GM21786 (cell line): Measurements from ENCODE around the gene INSYN1.
"Not testable (repeated sequence)": the region's sequence is repeated elsewhere in the genome, so short reads cannot be mapped to it uniquely, and the experiment has no call there.

Experiments
- ATAC-seq: cut with Tn5 transposase; IDR thresholded peaks from one replicate; pipeline ENCODE4 v1.9.1; 2021; ENCODE audit not compliant: unreplicated experiment

The INSYN1 gene, protein sequence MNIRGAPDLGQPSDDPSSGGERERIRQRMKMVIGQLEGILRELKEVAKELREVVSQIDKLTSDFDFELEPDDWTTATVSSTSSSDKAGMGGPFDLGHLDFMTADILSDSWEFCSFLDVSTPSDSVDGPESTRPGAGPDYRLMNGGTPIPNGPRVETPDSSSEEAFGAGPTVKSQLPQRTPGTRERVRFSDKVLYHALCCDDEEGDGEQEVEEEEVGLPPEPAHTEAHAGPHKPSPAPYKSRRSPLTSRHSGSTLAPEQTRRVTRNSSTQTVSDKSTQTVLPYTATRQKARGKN

DNA sequence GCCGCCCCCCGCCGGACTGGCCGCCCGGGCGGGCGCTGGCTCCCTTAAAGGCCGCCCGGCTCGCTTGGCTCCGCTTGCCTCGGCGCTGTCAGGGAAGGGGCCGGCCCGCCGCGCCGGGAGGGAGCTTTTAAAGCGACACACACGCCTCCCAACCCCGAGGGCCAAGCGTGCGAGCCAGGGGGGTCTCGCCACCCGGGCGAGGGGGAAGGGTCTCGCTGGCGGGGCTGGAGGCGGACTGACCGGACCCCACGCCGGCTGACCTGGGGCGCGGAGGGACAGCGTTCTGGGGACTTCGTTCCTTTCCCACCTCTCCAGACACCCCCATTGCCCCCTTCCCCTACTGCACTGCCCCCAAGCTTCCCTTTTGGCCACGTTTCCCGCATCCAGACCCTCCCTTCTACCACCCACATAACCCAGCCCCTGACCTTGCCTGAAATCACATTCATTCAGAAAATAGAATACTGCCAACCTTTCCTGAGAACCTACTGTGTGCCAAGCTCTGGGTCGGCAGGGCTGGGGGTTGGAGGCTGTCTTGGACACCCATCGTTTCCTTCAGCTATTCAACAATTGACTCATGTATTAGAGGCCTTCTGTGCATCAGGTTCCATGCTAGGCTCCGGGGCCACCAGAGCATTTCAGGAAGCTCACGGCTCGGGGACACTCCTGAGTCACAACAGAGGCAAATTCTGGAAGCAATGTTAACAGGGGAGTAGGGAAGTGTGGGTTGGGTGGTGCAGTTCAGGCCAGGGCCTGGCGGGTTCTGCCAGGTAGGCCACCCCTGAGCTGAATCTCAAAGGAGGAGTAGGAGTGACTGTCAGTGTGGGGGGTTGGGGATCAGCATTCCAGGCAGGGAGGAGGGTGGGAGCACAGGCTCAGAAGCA, at the start of gene INSYN1:
INSYN1 (minus strand) TSS at position 102 of the 881 bp plus-strand sequence. CDS start 2,221 bp downstream, outside the sequence.
- no peak for ATAC-seq

DNA sequence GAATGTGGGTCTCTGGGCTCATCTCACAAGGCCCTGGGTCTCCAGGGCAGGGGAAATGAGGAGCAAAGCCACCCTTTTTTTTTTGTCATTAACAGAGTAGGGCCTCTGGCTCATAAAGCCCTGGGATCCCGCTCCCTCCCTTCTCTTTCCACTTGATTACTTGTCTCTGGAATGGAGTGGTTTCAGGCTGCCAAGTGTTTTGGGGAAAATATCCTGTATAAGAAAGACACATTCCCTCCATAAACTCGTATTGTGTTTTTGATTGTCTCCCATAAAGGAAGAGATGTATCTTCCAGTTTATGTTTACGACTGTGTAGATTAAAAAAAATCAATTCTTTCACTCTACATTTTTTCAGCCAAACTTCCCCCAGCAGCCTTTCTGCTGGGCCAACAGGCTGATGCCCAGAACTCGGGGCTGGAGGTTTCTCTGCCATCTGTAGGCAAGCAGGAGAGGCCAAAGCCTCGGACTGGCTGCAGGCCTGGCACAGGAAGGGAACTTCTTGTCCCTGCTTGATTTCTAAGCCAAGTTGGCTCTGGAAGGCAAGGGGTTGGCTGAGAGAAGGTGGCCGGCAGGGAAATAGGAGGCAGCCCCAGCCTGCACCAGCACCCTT, 49.4 kb upstream of the INSYN1 start:
- no peak for ATAC-seq

GRCh38 chr15:73800662-73801345, 47.7 kb upstream of the INSYN1 start:
- no peak for ATAC-seq

GRCh38 chr15:73799466-73799865, 46.3 kb upstream of the INSYN1 start:
- ATAC-seq: no peak

DNA sequence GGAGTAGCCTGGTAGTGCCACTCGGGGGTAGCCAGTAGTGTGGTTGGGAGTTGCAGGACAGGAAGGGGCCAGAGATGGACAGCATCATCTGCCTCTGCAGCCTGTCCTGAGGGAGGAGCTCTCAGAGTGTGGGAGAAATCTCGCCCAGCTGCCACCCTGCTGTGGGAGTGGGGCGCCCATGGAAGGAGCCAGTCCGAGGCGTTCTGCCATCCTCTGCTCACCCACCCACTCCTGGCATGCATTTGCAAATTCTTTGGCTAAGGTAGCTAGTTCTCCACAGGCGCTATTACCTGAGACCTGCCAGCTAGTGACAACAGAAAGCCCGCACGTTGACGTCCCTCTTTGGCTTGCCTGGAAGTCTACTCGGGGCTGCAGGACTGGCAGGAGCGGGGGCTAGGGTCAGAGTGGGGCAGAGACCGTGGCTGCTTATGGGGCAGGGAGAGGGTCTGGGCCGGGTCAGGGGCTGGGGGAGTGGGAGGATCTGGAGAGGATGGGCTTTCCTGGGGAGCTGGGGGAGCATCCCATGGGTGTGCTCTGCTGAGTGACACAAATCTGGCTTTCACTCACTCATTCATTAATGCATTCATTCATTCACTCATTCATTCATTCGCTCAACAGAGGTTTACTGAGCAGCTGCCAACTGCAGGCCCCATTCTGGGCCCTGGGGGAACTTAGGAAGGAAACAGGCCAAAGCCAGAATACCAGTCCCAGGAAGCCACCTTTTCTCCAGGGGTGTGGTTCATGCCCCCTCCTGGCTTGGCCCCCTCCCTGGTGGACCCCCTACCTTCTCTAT, 44.4 kb upstream of the INSYN1 start:
- ATAC-seq: no peak

- no peak for ATAC-seq
These were observed 43.2 kb upstream of the INSYN1 start for GRCh38 chr15:73796331-73796831.

DNA sequence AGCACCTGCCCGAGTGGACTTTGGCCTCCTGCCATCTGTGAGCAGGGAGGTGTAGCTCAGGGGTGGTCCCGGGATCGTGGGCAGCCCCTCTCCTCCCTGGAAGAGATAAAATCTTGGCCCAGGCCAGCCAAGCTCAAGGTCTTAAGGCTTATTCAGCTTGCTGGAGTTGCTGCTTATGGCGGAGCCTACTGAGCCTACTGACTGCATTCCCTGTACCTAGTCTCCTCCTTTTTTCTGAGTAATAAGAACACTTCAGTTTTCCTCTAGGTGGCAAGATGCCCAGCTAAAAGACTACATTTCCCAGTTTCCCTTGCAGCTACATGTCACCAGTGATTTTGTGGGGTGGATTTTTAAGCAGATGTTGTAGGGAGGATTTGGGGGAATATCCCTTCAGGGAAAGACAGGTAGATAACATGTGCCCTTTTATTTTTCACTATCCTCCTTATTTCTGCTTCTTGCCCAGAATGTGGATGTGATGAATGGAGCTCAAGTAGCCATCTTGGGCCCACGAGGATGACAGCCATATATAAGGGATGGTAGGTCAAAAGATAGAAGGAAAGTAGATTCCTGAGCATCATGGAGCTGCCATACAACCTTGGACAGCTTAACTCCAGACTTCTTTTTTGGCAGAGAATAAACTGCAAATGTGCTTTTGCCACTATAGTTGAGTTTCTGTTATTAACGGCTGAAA, 41.4 kb upstream of the INSYN1 start:
- no peak for ATAC-seq

DNA sequence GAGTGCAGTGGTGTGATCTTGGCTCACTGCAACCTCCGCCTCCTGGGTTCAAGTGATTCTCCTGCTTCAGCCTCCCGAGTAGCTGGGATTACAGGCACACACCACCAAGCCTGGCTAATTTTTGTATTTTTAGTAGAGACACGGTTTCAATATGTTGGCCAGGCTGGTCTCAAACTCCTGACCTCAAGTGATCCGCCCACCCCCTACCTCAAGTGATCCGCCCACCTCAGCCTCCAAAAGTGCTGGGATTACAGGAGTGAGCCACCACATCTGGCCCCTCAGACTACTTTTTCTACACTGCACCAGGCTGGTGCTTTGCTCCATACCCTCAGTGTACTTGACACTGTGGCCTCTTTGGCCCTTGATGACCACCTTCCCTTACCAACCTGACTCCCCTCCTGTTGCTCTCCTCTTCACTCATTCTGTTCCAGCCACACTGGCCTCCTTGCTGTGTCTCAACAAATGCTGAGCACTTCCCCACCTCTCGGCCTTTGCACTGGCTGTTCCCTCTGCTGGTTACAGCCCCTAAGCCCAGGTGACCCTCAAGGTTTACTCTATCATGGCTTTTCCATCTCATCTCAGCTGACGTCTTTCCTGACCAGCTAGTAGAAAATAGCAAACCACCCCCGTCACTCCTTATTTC, 39.9 kb upstream of the INSYN1 start:
- not testable (repeated sequence) for ATAC-seq

GRCh38 chr15:73792415-73792814, 39.3 kb upstream of the INSYN1 start:
- ATAC-seq: no peak

- ATAC-seq: no peak
These were observed 36.5 kb upstream of the INSYN1 start for GRCh38 chr15:73789521-73790240.

DNA sequence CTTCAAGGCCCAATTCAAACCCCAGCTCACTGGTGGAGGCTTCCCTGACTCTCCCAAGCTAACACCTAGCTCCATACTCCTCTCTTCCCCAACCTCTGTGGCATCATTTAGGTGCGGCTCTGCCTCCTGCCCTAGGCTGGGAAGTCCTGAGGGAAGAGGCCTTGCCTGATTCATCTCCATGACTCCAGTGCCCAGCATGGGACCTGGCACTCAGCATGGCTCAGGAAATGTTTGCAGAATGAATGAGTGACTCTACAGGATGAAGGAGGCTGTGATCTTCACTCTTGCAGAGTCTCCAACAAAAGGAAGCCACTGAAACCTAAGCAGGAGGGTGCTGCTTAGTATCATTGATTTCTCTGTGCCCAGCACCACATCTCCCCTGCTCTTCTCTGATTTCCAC, 34.5 kb upstream of the INSYN1 start:
- no peak for ATAC-seq

DNA sequence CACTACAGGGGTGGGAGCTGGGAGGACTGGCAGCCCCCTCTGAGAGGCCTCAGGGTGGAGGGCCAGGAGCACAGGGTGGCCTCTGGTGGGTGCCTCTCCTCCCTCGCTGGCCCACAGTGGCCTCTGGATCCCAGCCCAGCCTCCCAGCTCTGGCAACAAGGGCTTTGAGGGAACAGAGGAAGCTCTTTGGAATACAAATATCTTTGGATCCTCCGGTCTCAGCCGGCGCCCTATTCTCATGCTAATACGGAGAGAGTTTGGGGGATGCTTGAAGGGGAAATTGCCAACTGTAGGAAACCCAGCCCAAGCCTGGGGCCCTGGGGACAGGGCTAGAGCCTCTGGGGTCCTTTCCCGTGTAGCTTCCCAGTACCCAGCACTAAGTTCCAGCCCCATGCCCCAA, 33.4 kb upstream of the INSYN1 start:
- no peak for ATAC-seq

GRCh38 chr15:73785256-73786014, 32.3 kb upstream of the INSYN1 start:
- ATAC-seq: not testable (repeated sequence)

- no peak for ATAC-seq
These were observed 31.1 kb upstream of the INSYN1 start for GRCh38 chr15:73784291-73784690.

GRCh38 chr15:73782344-73782959, 29.3 kb upstream of the INSYN1 start:
- no peak for ATAC-seq

GRCh38 chr15:73781038-73781925, 28.1 kb upstream of the INSYN1 start:
- ATAC-seq: no peak
